B cell (primary cell): Measurements from ENCODE around the gene ACACB. TPM values are rescaled to one million over a fixed set of nuclear protein-coding genes. Genes with fewer than 3 reads are reported as not detected.

ENCODE experiments used
- ATAC-seq: fragments of 200-7000 bp; cut with Tn5 transposase; one replicate; pipeline ENCODE4 v1.10.0; 2021; ENCODE audit warnings: low read depth, mild to moderate bottlenecking, moderate number of reproducible peaks, moderate library complexity
- CTCF ChIA-PET: fragments of 350-600 bp; sonication (Branson Sonifier 250); formaldehyde crosslinking; loops from one replicate; lab custom pipeline; 2021; ENCODE audit warnings: antibody characterized with exemption, inconsistent platforms; lab: Charles Lee
- POLR2A ChIA-PET: fragments of 350-600 bp; sonication (Branson Sonifier 250); formaldehyde crosslinking; loops from one replicate; lab custom pipeline; 2021; ENCODE audit warnings: antibody characterized with exemption; lab: Charles Lee
- DNase-seq: peaks from one replicate; pipeline ENCODE4 v3.0.0; 2013
- H2AFZ ChIP-seq: 2 replicates; pipeline ENCODE4 v1.6.1; 2012; ENCODE audit warnings: mild to moderate bottlenecking, low read depth, low read length; ENCODE audit not compliant: insufficient read depth, poor library complexity, severe bottlenecking
- H3K27ac ChIP-seq, 2 donors: 1 replicate in 1 of 2; 2 replicates in 1 of 2; pipeline ENCODE4 v1.5.1; 2012 to 2013; ENCODE audit warnings: low read length in 2 of 2, mild to moderate bottlenecking in 2 of 2, moderate library complexity in 1 of 2
- H3K27me3 ChIP-seq, 4 experiments: fragments of 200-600 bp in 1 of 4; sonication (generic) in 1 of 4; replicated peaks in 1 of 4; 1 replicate in 2 of 4; 2 replicates in 2 of 4; pipeline versions ENCODE4 v1.6.1 to v1.7.0; 2013 to 2016; ENCODE audit warnings: low read length in 3 of 4, mild to moderate bottlenecking in 2 of 4, mixed read lengths in 1 of 4, moderate library complexity in 1 of 4; ENCODE audit not compliant: insufficient read depth in 4 of 4, control insufficient read depth in 3 of 4; ENCODE audit errors: control extremely low read depth in 1 of 4
- H3K36me3 ChIP-seq, 2 experiments: replicated peaks in 1 of 2; 1 replicate in 1 of 2; 2 replicates in 1 of 2; pipeline versions ENCODE4 v1.6.1 to v1.7.1; 2013; ENCODE audit warnings: low read length in 1 of 2; ENCODE audit not compliant: insufficient read depth in 2 of 2, control insufficient read depth in 1 of 2; ENCODE audit errors: control extremely low read depth in 1 of 2, extremely low read depth in 1 of 2
- H3K4me1 ChIP-seq, 2 donors: fragments of 200-600 bp in 1 of 2; sonication (generic) in 1 of 2; 1 replicate in 1 of 2; 2 replicates in 1 of 2; pipeline versions ENCODE4 v1.5.1 to v1.6.1; 2013 to 2017; ENCODE audit warnings: low read length in 2 of 2; ENCODE audit not compliant: control insufficient read depth in 2 of 2, insufficient read depth in 2 of 2
- H3K4me2 ChIP-seq: replicated peaks from 2 replicates; pipeline ENCODE3; 2012; ENCODE audit warnings: mild to moderate bottlenecking, low read depth, low read length; ENCODE audit not compliant: poor library complexity, severe bottlenecking
- H3K4me3 ChIP-seq, 5 experiments: fragments of 200-600 bp in 1 of 5; sonication (generic) in 1 of 5; 1 replicate in 3 of 5; 2 replicates in 2 of 5; pipeline versions ENCODE4 v1.5.1 to v1.7.0; 2011 to 2016; ENCODE audit warnings: low read length in 4 of 5, mild to moderate bottlenecking in 4 of 5, low read depth in 2 of 5, control low read depth in 1 of 5, moderate library complexity in 1 of 5; ENCODE audit not compliant: insufficient read depth in 1 of 5; ENCODE audit errors: control extremely low read depth in 1 of 5, extremely low read depth in 1 of 5
- H3K79me2 ChIP-seq: fragments of 200-600 bp; sonication (generic); one replicate; pipeline ENCODE4 v1.6.0; 2016; ENCODE audit warnings: low read length; ENCODE audit not compliant: control insufficient read depth, insufficient read depth
- H3K9ac ChIP-seq: fragments of 200-600 bp; sonication (generic); 2 replicates; pipeline ENCODE4 v1.6.1; 2017; ENCODE audit warnings: mild to moderate bottlenecking, low read length, moderate library complexity
- H3K9me3 ChIP-seq, 3 donors: one replicate each; pipeline versions ENCODE4 v1.6.1 to v1.7.1; 2013; ENCODE audit warnings: low read length in 2 of 3; ENCODE audit not compliant: control insufficient read depth in 2 of 3, insufficient read depth in 1 of 3; ENCODE audit errors: control extremely low read depth in 1 of 3
- H4K20me1 ChIP-seq: 2 replicates; pipeline ENCODE4 v1.6.0; 2012; ENCODE audit warnings: mild to moderate bottlenecking, low read length; ENCODE audit not compliant: insufficient read depth, control insufficient read depth, poor library complexity, severe bottlenecking
- H3K27ac Mint-ChIP-seq: one replicate; pipeline ENCODE4 v1.8.0; 2021; ENCODE audit warnings: mixed read lengths
- H3K27me3 Mint-ChIP-seq: one replicate; pipeline ENCODE4 v1.8.0; 2021; ENCODE audit warnings: mixed read lengths
- H3K4me1 Mint-ChIP-seq: one replicate; pipeline ENCODE4 v1.8.0; 2021; ENCODE audit warnings: mixed read lengths
- H3K4me3 Mint-ChIP-seq: one replicate; pipeline ENCODE4 v1.8.0; 2021; ENCODE audit warnings: mixed read lengths
- H3K9me3 Mint-ChIP-seq: one replicate; pipeline ENCODE4 v1.8.0; 2022; ENCODE audit warnings: mixed read lengths; ENCODE audit not compliant: insufficient read depth
- EZH2 ChIP-seq: IDR thresholded peaks from 2 replicates; pipeline ENCODE4 v1.6.1; 2012; ENCODE audit warnings: borderline replicate concordance, low read depth, mild to moderate bottlenecking, moderate library complexity, low read length; ENCODE audit not compliant: insufficient read depth, poor library complexity, severe bottlenecking
- WGBS: methylation state at CpG from one replicate; pipeline ENCODE4 v1.1.5; 2013; ENCODE audit warnings: missing lambda C conversion rate; ENCODE audit not compliant: insufficient coverage; 5-methylcytosine and 5-hydroxymethylcytosine counted together
- intact Hi-C: fragments of 100-400 bp; cut with micrococcal nuclease; formaldehyde crosslinking; loops from one replicate; pipeline ENCODE4 v1.10.0; 2022
- polyA plus RNA-seq: library from polyadenylated mRNA; depleted of rRNA; stranded (reverse); fragments of >200 nt; gene quantifications from 2 replicates; pipeline ENCODE4 v1.2.3, GENCODE V29; 2012
- total RNA-seq, 2 donors: library from RNA; stranded (reverse); fragments of 120-200 nt in 1 of 2; gene quantifications; 1 replicate in 1 of 2; 2 replicates in 1 of 2; pipeline versions ENCODE4 v1.2.3 to v1.2.4, GENCODE V29; 2013 to 2022
- TF ChIP-seq, protein P1 (sequence below): fragments of 200-600 bp; IDR thresholded peaks from one replicate; pipeline ENCODE4 v1.8.0; 2022; ENCODE audit warnings: antibody characterized with exemption, mild to moderate bottlenecking

ACACB gene
- total and polyA plus RNA-seq, 2 donors (not counting 1 experiment from before 2014, with no cell fraction given): 7.4 to 27.5 TPM

DNA sequence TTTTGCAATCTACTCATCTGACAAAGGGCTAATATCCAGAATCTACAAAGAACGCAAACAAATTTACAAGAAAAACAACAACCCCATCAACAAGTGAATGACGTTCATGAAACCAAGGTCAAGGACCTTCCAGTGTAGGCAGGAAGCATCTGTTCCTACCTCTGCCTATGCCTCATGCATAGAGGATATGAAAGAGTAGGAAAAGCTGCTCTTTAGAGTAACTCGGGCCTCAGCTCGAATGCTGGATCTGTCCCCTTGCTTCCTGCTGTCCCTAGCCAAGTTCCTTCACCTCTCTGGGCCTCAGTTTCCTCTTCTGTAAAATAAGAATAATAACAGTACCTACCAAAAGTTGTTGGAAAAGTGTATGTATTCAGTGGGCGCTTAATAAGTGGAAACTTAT lies 127.7 kb downstream of the ACACB start:
- peaks cover 0 to 7% of the 10 kb centered on the region in 2 experiments for H3K36me3 ChIP-seq
- no peak for DNase-seq
- H2AFZ ChIP-seq: no peak overlapping the region
- intact Hi-C loops: no loop called here
- POLR2A ChIA-PET: no interaction called here
- no peak for TF ChIP-seq EZH2
- TF ChIP-seq, protein P1, sequence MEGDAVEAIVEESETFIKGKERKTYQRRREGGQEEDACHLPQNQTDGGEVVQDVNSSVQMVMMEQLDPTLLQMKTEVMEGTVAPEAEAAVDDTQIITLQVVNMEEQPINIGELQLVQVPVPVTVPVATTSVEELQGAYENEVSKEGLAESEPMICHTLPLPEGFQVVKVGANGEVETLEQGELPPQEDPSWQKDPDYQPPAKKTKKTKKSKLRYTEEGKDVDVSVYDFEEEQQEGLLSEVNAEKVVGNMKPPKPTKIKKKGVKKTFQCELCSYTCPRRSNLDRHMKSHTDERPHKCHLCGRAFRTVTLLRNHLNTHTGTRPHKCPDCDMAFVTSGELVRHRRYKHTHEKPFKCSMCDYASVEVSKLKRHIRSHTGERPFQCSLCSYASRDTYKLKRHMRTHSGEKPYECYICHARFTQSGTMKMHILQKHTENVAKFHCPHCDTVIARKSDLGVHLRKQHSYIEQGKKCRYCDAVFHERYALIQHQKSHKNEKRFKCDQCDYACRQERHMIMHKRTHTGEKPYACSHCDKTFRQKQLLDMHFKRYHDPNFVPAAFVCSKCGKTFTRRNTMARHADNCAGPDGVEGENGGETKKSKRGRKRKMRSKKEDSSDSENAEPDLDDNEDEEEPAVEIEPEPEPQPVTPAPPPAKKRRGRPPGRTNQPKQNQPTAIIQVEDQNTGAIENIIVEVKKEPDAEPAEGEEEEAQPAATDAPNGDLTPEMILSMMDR: no peak
- Mint-ChIP-seq H3K27me3 (no peaks in the 10 kb centered on the region), H3K4me3 (no peak overlapping the region), H3K27ac (no peak overlapping the region), H3K4me1 (no peaks in the 10 kb centered on the region), H3K9me3 (no peaks in the 10 kb centered on the region)
- CTCF ChIA-PET: no interaction called here
- no peak overlapping the region for H3K27ac ChIP-seq
- no peaks in the 10 kb centered on the region for H3K79me2 ChIP-seq
- no peak overlapping the region for H3K4me2 ChIP-seq
- no peaks in the 10 kb centered on the region for H3K27me3 ChIP-seq
- H3K4me1 ChIP-seq: no peaks in the 10 kb centered on the region
- no peaks in the 10 kb centered on the region for H4K20me1 ChIP-seq
- no peak overlapping the region for H3K4me3 ChIP-seq
- no peak for ATAC-seq
- no peak overlapping the region for H3K9ac ChIP-seq
- WGBS: 80% methylated on average over 1 of the region's 5 CpGs
- H3K9me3 ChIP-seq: no peaks in the 10 kb centered on the region

DNA sequence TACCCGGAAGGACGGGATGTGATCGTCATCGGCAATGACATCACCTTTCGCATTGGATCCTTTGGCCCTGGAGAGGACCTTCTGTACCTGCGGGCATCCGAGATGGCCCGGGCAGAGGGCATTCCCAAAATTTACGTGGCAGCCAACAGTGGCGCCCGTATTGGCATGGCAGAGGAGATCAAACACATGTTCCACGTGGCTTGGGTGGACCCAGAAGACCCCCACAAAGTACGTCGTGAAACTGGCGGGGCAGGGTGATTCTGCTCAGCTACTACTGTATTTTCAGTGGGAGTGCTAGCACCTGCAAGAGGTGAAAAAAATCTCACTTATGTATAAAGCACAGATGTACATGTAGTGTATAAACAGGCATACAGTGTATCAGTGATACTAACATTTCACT lies 129.8 kb downstream of the ACACB start:
- WGBS: 99% methylated on average over 15 of the region's 15 CpGs

More for the DNA sequence above, 129.8 kb downstream of the ACACB start:
- H3K4me1 Mint-ChIP-seq: no peaks in the 10 kb centered on the region
- ChIA-PET CTCF (no interaction called here), POLR2A (no interaction called here)
- Histone ChIP-seq H3K79me2 (no peaks in the 10 kb centered on the region), H3K36me3 (peaks cover 0 to 7% of the 10 kb centered on the region in 2 experiments), H3K9me3 (no peaks in the 10 kb centered on the region), H4K20me1 (no peaks in the 10 kb centered on the region), H3K4me2 (no peak overlapping the region), H2AFZ (no peak overlapping the region), H3K27ac (no peak overlapping the region), H3K4me1 (no peaks in the 10 kb centered on the region), H3K4me3 (no peak overlapping the region), H3K27me3 (no peaks in the 10 kb centered on the region), H3K9ac (no peak overlapping the region)
- ATAC-seq: no peak
- no peaks in the 10 kb centered on the region for H3K27me3 Mint-ChIP-seq
- no peak overlapping the region for H3K4me3 Mint-ChIP-seq
- H3K9me3 Mint-ChIP-seq: no peaks in the 10 kb centered on the region
- intact Hi-C loops: no loop called here
- TF ChIP-seq, protein P1: no peak
- no peak for TF ChIP-seq EZH2
- no peak for DNase-seq
- no peak overlapping the region for H3K27ac Mint-ChIP-seq
